T-helper 2 cell (primary cell): ENCODE measurements around the gene IFNL1.
"Not testable (repeated sequence)": the region's sequence is repeated elsewhere in the genome, so short reads cannot be mapped to it uniquely, and the experiment has no call there.

Source experiments
- DNase-seq, 5 experiments: peaks; one replicate each; pipeline versions ENCODE4 v3.0.0 to v3.0.0-alpha.2; 2012 to 2022

IFNL1 gene

GRCh38 chr19:39308531-39309304, 12.5 kb downstream of the IFNL1 start:
- no peak for DNase-seq

GRCh38 chr19:39309305-39309670, 13.1 kb downstream of the IFNL1 start:
- DNase-seq: not testable (repeated sequence)

GRCh38 chr19:39310558-39311311, 14.5 kb downstream of the IFNL1 start:
- DNase-seq: no peak

- no peak for DNase-seq
Measured at GRCh38 chr19:39314016-39314728, 18.0 kb downstream of the IFNL1 start.

GRCh38 chr19:39315933-39316332, 19.7 kb downstream of the IFNL1 start:
- DNase-seq: no peak

GRCh38 chr19:39316627-39317321, 20.6 kb downstream of the IFNL1 start:
- DNase-seq: no peak

- no peak for DNase-seq
Measured at GRCh38 chr19:39317476-39317875, 21.3 kb downstream of the IFNL1 start.

GRCh38 chr19:39318071-39318470, 21.9 kb downstream of the IFNL1 start:
- no peak for DNase-seq

GRCh38 chr19:39318690-39319089, 22.5 kb downstream of the IFNL1 start:
- no peak for DNase-seq

GRCh38 chr19:39319098-39319891, 23.1 kb downstream of the IFNL1 start:
- no peak for DNase-seq

GRCh38 chr19:39319892-39320248, 23.7 kb downstream of the IFNL1 start:
- DNase-seq: no peak

GRCh38 chr19:39321117-39321831, 25.1 kb downstream of the IFNL1 start:
- DNase-seq: no peak

GRCh38 chr19:39321832-39322176, 25.6 kb downstream of the IFNL1 start:
- no peak for DNase-seq

GRCh38 chr19:39324242-39324842, 28.1 kb downstream of the IFNL1 start:
- DNase-seq: no peak

- DNase-seq: peak in 1 of 5 experiments; percentile 34
Measured at GRCh38 chr19:39325778-39326665, 29.8 kb downstream of the IFNL1 start.

GRCh38 chr19:39327363-39328045, 31.3 kb downstream of the IFNL1 start:
- DNase-seq: no peak

- DNase-seq: peak; percentile 59 to 80 (median 71)
Measured at GRCh38 chr19:39328046-39328705, 32.0 kb downstream of the IFNL1 start.

- DNase-seq: no peak
Measured at GRCh38 chr19:39329948-39330347, 33.7 kb downstream of the IFNL1 start.

- no peak for DNase-seq
Measured at GRCh38 chr19:39332293-39332692, 36.1 kb downstream of the IFNL1 start.
